A673 (cell line): ENCODE measurements around the gene MVP. TPM values are rescaled to one million over a fixed set of nuclear protein-coding genes. Genes with fewer than 3 reads are reported as not detected.

Experiments used
- BruUV-seq: library from RNA; stranded (reverse); fragments of 400-500 nt; replicated peaks from 2 replicates; lab custom pipeline; 2021; lab: Mats Ljungman, UMichigan
- CTCF ChIA-PET: fragments of 300-600 bp; sonication (Branson Sonifier 250); formaldehyde crosslinking; loops from one replicate; lab custom pipeline; 2022; ENCODE audit warnings: antibody characterized with exemption; lab: Charles Lee
- POLR2A ChIA-PET: fragments of 300-600 bp; sonication (Branson Sonifier 250); formaldehyde crosslinking; loops from one replicate; lab custom pipeline; 2022; ENCODE audit warnings: antibody characterized with exemption; ENCODE audit not compliant: low non-redundant PET; lab: Charles Lee
- DNase-seq: peaks from one replicate; pipeline ENCODE4 v3.0.0-alpha.2; 2015; ENCODE audit warnings: low spot score
- H3K27ac ChIP-seq: fragments of 200-600 bp; sonication (generic); 2 replicates; pipeline ENCODE4 v1.5.1; 2016; ENCODE audit warnings: mixed run types, low read depth, mild to moderate bottlenecking, mixed read lengths, antibody characterized with exemption, low read length; ENCODE audit not compliant: poor library complexity, severe bottlenecking
- H3K27me3 ChIP-seq: fragments of 200-600 bp; sonication (generic); replicated peaks from 2 replicates; pipeline ENCODE4 v1.6.1; 2017; ENCODE audit warnings: mixed run types, low read depth, mild to moderate bottlenecking, mixed read lengths, antibody characterized with exemption, low read length; ENCODE audit not compliant: insufficient read depth, poor library complexity
- H3K36me3 ChIP-seq: fragments of 200-600 bp; sonication (generic); 2 replicates; pipeline ENCODE4 v1.6.1; 2016; ENCODE audit warnings: mixed run types, mild to moderate bottlenecking, mixed read lengths, antibody characterized with exemption, low read length; ENCODE audit not compliant: insufficient read depth, poor library complexity, severe bottlenecking
- H3K4me1 ChIP-seq: fragments of 200-600 bp; sonication (generic); 2 replicates; pipeline ENCODE4 v1.6.1; 2017; ENCODE audit warnings: mixed run types, mild to moderate bottlenecking, mixed read lengths, antibody characterized with exemption, low read length; ENCODE audit not compliant: insufficient read depth, poor library complexity, severe bottlenecking
- H3K4me3 ChIP-seq: fragments of 200-600 bp; sonication (generic); 2 replicates; pipeline ENCODE4 v1.5.1; 2016; ENCODE audit warnings: low read depth, mixed run types, mild to moderate bottlenecking, mixed read lengths, low read length; ENCODE audit not compliant: poor library complexity, severe bottlenecking
- H3K9me3 ChIP-seq: fragments of 200-600 bp; sonication (generic); 2 replicates; pipeline ENCODE4 v1.6.1; 2016; ENCODE audit warnings: mixed run types, low read depth, mild to moderate bottlenecking, mixed read lengths, antibody characterized with exemption, low read length; ENCODE audit not compliant: poor library complexity, severe bottlenecking
- EZH2 ChIP-seq: fragments of 200-600 bp; sonication (generic); IDR thresholded peaks from 2 replicates; pipeline ENCODE4 v1.6.1; 2017; ENCODE audit warnings: borderline replicate concordance, low read depth, mild to moderate bottlenecking, mixed read lengths, antibody characterized with exemption, low read length; ENCODE audit not compliant: poor library complexity, severe bottlenecking
- intact Hi-C: fragments of 100-400 bp; cut with micrococcal nuclease; formaldehyde crosslinking; loops from one replicate; pipeline ENCODE4 v1.10.0; 2022; ENCODE audit not compliant: unreplicated experiment
- total RNA-seq: library from RNA; stranded (reverse); gene quantifications from 2 replicates; pipeline ENCODE4 v1.2.3, GENCODE V29; 2021
- TF ChIP-seq, protein P1 (sequence below): fragments of 300-800, 200-600 bp; sonication (generic); conservative IDR thresholded peaks from 2 replicates; pipeline ENCODE4 v1.5.1; 2017; ENCODE audit warnings: low read depth, mild to moderate bottlenecking, antibody characterized with exemption, low read length, moderate library complexity, mixed read lengths

Gene MVP
- total RNA-seq, 1 experiment from 2014 or later: 5.6 TPM

DNA sequence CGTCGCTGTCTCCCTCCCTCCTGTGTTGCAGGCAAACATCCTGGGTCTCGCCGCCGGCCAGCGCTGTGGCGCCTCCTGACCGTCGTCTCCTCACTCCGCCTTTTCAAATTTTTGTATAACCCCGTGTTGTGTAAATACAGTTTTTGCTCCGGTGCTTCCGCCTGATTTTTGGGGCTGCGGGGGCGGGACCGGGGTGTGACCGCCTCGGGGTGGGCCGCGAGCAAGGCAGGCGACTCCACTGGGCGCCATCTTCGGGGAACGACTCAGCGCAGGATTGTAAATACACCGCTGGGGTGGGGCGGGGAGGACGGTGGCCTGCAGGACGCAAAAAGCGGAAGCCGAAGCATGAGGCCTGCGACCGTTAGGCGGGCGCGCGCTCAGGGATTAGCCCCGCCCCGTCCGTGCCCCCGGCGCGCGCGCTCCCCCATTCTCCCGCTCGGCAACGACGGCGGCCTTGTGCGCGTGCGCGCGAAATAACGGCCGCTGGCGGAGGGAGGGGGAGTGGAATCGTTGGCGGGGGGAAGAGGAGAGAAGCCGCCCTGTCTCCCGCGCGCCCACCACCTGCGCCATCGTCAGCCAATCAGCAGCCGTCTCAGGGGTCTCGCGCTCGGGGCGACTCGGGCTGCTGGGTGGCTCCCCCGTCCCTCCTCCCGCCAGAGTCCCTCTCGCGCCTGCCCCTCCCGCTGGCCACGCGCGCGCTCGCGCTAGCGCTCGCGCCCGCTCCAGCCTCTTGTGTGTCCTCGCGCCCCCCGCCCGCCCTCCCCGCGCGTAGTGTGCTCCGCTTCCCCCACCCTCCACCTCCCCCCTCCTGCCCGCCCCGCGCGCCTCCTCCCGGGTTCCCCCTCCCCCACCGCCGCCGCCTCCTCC, 14.8 kb upstream of the MVP start:
- POLR2A ChIA-PET: interaction anchor here (0.6 kb wide), 1 partner anchor 64 kb away, joined by 11 read pairs; no protein-coding TSS in a partner anchor
- peak overlapping the region; percentile 64 for H3K4me3 ChIP-seq
- TF ChIP-seq, protein P1, sequence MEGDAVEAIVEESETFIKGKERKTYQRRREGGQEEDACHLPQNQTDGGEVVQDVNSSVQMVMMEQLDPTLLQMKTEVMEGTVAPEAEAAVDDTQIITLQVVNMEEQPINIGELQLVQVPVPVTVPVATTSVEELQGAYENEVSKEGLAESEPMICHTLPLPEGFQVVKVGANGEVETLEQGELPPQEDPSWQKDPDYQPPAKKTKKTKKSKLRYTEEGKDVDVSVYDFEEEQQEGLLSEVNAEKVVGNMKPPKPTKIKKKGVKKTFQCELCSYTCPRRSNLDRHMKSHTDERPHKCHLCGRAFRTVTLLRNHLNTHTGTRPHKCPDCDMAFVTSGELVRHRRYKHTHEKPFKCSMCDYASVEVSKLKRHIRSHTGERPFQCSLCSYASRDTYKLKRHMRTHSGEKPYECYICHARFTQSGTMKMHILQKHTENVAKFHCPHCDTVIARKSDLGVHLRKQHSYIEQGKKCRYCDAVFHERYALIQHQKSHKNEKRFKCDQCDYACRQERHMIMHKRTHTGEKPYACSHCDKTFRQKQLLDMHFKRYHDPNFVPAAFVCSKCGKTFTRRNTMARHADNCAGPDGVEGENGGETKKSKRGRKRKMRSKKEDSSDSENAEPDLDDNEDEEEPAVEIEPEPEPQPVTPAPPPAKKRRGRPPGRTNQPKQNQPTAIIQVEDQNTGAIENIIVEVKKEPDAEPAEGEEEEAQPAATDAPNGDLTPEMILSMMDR: 0 out of 2 replicates have a peak, but pooled peaks have one; percentile 12
- no peak for TF ChIP-seq EZH2
- no peaks in the 10 kb centered on the region for H3K27me3 ChIP-seq
- peak overlapping the region; percentile 89 for H3K27ac ChIP-seq
- peaks cover 28% of the 10 kb centered on the region for H3K4me1 ChIP-seq
- DNase-seq: peak; percentile 99
- BruUV-seq: no TSS peak
- H3K36me3 ChIP-seq: peaks cover 64% of the 10 kb centered on the region
- CTCF ChIA-PET: interaction anchor here (0.6 to 2.8 kb wide), 2 partner anchors 10 to 43 kb away, joined by 3 to 22 read pairs; partner anchors contain the start of gene PAGR1
- no peaks in the 10 kb centered on the region for H3K9me3 ChIP-seq
- intact Hi-C loops: no loop called here

DNA sequence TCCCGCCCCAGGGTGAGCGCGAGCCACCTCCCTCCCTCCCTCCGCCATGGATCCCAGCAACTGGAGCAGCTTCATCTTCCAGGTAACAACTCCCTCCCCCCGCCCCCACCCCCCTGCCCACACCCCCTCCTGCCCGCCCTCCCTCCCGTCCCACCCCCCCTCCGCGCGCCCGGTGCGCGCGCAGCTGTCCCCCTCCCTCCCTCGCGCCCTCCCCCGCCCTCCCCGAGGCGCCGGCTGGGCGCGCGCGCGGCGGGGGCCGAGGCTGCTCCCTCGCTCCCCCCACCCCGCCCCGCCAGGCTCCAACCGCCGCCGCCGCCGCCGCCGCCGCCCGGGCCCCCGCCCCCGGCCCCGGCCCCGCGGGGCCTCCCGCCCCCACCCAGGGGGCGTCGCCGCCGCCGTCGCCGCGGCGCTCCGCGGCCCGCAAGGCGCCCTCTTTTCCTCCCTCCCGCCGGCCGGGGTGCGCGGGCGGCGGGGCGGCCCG, 14.1 kb upstream of the MVP start, which contains the start of gene MAZ:
MAZ (plus strand) TSS at position 431 of the 481 bp plus-strand sequence. CDS start 173 bp downstream, outside the sequence.
- Histone ChIP-seq H3K36me3 (peaks cover 57% of the 10 kb centered on the region), H3K4me1 (peaks cover 35% of the 10 kb centered on the region), H3K4me3 (peak within 1 kb of the TSS; percentile 64), H3K27me3 (no peaks in the 10 kb centered on the region), H3K27ac (peak within 1 kb of the TSS; percentile 95), H3K9me3 (no peaks in the 10 kb centered on the region)
- ChIA-PET POLR2A (no interaction called here), CTCF (interaction anchor here (0.6 to 2.8 kb wide), 3 partner anchors 10 to 58 kb away, joined by 3 to 22 read pairs (median 7); partner anchors contain the start of gene PAGR1)
- TF ChIP-seq, protein P1: no peak
- TF ChIP-seq EZH2: no peak
- intact Hi-C loops: no loop called here
- DNase-seq: peak; percentile 90
- BruUV-seq: no TSS peak

DNA sequence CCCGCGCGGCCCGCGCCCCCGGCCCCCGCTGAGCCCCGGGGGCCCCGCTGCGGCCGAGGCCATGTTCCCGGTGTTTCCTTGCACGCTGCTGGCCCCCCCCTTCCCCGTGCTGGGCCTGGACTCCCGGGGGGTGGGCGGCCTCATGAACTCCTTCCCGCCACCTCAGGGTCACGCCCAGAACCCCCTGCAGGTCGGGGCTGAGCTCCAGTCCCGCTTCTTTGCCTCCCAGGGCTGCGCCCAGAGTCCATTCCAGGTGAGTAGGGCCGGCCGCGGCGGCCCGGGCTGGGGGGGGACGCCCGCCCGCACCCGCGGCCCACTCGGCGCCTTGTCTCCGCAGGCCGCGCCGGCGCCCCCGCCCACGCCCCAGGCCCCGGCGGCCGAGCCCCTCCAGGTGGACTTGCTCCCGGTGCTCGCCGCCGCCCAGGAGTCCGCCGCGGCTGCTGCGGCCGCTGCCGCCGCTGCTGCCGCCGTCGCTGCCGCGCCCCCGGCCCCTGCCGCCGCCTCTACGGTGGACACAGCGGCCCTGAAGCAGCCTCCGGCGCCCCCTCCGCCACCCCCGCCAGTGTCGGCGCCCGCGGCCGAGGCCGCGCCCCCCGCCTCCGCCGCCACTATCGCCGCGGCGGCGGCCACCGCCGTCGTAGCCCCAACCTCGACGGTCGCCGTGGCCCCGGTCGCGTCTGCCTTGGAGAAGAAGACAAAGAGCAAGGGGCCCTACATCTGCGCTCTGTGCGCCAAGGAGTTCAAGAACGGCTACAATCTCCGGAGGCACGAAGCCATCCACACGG, 13.4 kb upstream of the MVP start:
- Histone ChIP-seq H3K9me3 (no peaks in the 10 kb centered on the region), H3K4me3 (peak overlapping the region; percentile 58), H3K27me3 (no peaks in the 10 kb centered on the region), H3K27ac (peak overlapping the region; percentile 95), H3K4me1 (peaks cover 37% of the 10 kb centered on the region), H3K36me3 (peaks cover 52% of the 10 kb centered on the region)
- intact Hi-C loops: no loop called here
- no peak for TF ChIP-seq EZH2
- TF ChIP-seq, protein P1: no peak
- CTCF ChIA-PET: interaction anchor here (0.6 to 2.8 kb wide), 4 partner anchors 9 to 57 kb away, joined by 3 to 22 read pairs (median 5); partner anchors contain the start of genes KIF22 and PAGR1
- BruUV-seq: no TSS peak
- POLR2A ChIA-PET: interaction anchor here (0.6 kb wide), 1 partner anchor 225 kb away, joined by 17 read pairs; no protein-coding TSS in a partner anchor
- peak; percentile 86 for DNase-seq
